ELF-1 (cell line): ENCODE results near the gene PTPRD.

ENCODE experiments used
- DNase-seq: peaks from one replicate; pipeline ENCODE4 v3.0.0-alpha.2; 2016; ENCODE audit warnings: low read depth, low spot score

Gene PTPRD

GRCh38 chr9:10173561-10173960, 439.2 kb downstream of the PTPRD start:
- no peak for DNase-seq

GRCh38 chr9:10172476-10172875, 440.3 kb downstream of the PTPRD start:
- DNase-seq, result no peak

- DNase-seq, result no peak
Measured at GRCh38 chr9:10168241-10168640, 444.6 kb downstream of the PTPRD start.

GRCh38 chr9:10148796-10149195, 464.0 kb downstream of the PTPRD start:
- no peak for DNase-seq

GRCh38 chr9:10146517-10147331, 466.1 kb downstream of the PTPRD start:
- no peak for DNase-seq

- no peak for DNase-seq
Measured at GRCh38 chr9:10144355-10144754, 468.4 kb downstream of the PTPRD start.

- no peak for DNase-seq
Measured at GRCh38 chr9:10135553-10135952, 477.2 kb downstream of the PTPRD start.

- no peak for DNase-seq
Measured at GRCh38 chr9:10134266-10134665, 478.5 kb downstream of the PTPRD start.

- DNase-seq, result no peak
Measured at GRCh38 chr9:10130061-10130675, 482.6 kb downstream of the PTPRD start.

- no peak for DNase-seq
Measured at GRCh38 chr9:10127867-10128266, 484.9 kb downstream of the PTPRD start.

- no peak for DNase-seq
Measured at GRCh38 chr9:10112798-10113197, 500.0 kb downstream of the PTPRD start.

GRCh38 chr9:10112070-10112469, 500.7 kb downstream of the PTPRD start:
- DNase-seq, result no peak

- DNase-seq, result no peak
Measured at GRCh38 chr9:10108815-10109214, 504.0 kb downstream of the PTPRD start.

- no peak for DNase-seq
Measured at GRCh38 chr9:10104774-10105173, 508.0 kb downstream of the PTPRD start.

GRCh38 chr9:10095208-10095607, 517.6 kb downstream of the PTPRD start:
- DNase-seq, result no peak

- DNase-seq, result no peak
Measured at GRCh38 chr9:10094563-10094962, 518.2 kb downstream of the PTPRD start.

GRCh38 chr9:10080012-10080411, 532.8 kb downstream of the PTPRD start:
- no peak for DNase-seq

GRCh38 chr9:10079284-10079964, 533.4 kb downstream of the PTPRD start:
- no peak for DNase-seq

GRCh38 chr9:10071579-10071978, 541.2 kb downstream of the PTPRD start:
- no peak for DNase-seq

- DNase-seq, result no peak
Measured at GRCh38 chr9:10062629-10063395, 550.0 kb downstream of the PTPRD start.

- no peak for DNase-seq
Measured at GRCh38 chr9:10059044-10059443, 553.8 kb downstream of the PTPRD start.

- DNase-seq, result peak; percentile 23
Measured at GRCh38 chr9:10055886-10056395, 556.9 kb downstream of the PTPRD start.
